Measurements from ENCODE around the gene NLRP1. TPM values are rescaled to one million over a fixed set of nuclear protein-coding genes. Genes with fewer than 3 reads are reported as not detected.

The NLRP1 gene
- total and polyA plus RNA-seq, 12 donors = 6.1 to 88.9 (median 28.5) TPM

DNA sequence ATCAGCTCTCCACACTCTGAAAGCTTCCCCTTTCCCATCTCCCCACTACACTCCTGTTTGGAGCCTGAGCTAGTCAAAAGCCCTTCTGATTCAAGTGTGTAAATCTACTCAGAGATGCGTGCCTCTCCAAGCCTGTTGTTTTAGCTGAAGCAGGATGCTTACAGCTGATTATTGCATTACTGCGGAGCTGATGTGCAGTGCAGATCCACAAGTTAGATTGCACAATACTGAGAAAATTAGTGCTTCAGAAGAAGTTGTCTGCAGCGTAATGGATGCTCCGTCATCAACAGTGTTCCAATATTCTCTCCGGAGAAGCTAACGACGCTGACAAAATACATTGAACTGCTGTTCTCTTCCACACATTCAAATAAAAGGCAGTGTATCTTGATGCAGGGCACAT, 44.8 kb upstream of the NLRP1 start:
- H3K4me1 ChIP-seq (replicated peaks in 1 of 2) = no peaks in the 10 kb centered on the region
- H3K4me3 ChIP-seq = no peak overlapping the region
- intact Hi-C loops (cut with DNase I) = no loop called here
- TF ChIP-seq, protein P1, sequence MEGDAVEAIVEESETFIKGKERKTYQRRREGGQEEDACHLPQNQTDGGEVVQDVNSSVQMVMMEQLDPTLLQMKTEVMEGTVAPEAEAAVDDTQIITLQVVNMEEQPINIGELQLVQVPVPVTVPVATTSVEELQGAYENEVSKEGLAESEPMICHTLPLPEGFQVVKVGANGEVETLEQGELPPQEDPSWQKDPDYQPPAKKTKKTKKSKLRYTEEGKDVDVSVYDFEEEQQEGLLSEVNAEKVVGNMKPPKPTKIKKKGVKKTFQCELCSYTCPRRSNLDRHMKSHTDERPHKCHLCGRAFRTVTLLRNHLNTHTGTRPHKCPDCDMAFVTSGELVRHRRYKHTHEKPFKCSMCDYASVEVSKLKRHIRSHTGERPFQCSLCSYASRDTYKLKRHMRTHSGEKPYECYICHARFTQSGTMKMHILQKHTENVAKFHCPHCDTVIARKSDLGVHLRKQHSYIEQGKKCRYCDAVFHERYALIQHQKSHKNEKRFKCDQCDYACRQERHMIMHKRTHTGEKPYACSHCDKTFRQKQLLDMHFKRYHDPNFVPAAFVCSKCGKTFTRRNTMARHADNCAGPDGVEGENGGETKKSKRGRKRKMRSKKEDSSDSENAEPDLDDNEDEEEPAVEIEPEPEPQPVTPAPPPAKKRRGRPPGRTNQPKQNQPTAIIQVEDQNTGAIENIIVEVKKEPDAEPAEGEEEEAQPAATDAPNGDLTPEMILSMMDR (IDR thresholded peaks at IDR 0.05) = no peak
- no peak for TF ChIP-seq POLR2A (IDR thresholded peaks at IDR 0.05)
- WGBS, 4 donors = 72 to 82% (median 77%) methylated on average over 7 of the region's 7 CpGs
- no peak overlapping the region for H3K27ac ChIP-seq
- no peak for DNase-seq
- no peaks in the 10 kb centered on the region for H3K36me3 ChIP-seq (replicated peaks in 1 of 2)
- H3K9me3 ChIP-seq (replicated peaks in 1 of 3) = no peaks in the 10 kb centered on the region
- H3K27me3 ChIP-seq = peaks cover 6% of the 10 kb centered on the region

DNA sequence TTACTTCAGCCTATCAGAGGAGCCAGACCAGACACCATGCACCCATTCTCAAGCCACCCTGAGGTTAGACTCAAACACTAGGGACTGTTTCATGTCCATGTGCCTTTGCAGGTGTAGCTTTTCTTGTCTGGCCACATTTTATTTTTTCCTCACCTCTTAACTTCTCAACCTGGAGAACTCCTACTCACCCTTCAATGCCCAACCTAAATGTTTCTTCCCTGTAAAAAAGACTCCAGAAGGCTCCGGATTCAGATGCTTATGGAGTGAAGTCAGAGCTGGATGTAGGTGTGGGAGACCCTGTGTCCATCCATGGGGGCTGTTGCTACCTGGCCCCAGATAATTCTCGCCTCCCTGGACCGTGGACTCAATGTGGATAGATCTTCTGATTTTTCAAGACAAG, 44.0 kb upstream of the NLRP1 start:
- intact Hi-C loops (cut with DNase I) = no loop called here
- 69 to 88% (median 80%) methylated on average over 3 of the region's 3 CpGs for WGBS, 4 donors
- Histone ChIP-seq H3K4me3 (no peak overlapping the region), H3K27ac (no peak overlapping the region), H3K9me3 (replicated peaks in 1 of 3) (no peaks in the 10 kb centered on the region), H3K36me3 (replicated peaks in 1 of 2) (no peaks in the 10 kb centered on the region), H3K4me1 (replicated peaks in 1 of 2) (no peaks in the 10 kb centered on the region), H3K27me3 (no peaks in the 10 kb centered on the region)
- no peak for TF ChIP-seq POLR2A (IDR thresholded peaks at IDR 0.05)
- TF ChIP-seq, protein P1 (IDR thresholded peaks at IDR 0.05) = no peak
- no peak for DNase-seq

GRCh38 chr17:5624211-5624610, 39.9 kb upstream of the NLRP1 start:
- H3K27me3 ChIP-seq = peaks cover 15% of the 10 kb centered on the region
- H3K4me3 ChIP-seq = no peak overlapping the region
- 47 to 57% (median 51%) methylated on average over 4 of the region's 4 CpGs for WGBS, 4 donors
- TF ChIP-seq, protein P1 (IDR thresholded peaks at IDR 0.05) = no peak
- no peak for TF ChIP-seq POLR2A (IDR thresholded peaks at IDR 0.05)
- H3K9me3 ChIP-seq (replicated peaks in 1 of 3) = no peaks in the 10 kb centered on the region
- no peaks in the 10 kb centered on the region for H3K36me3 ChIP-seq (replicated peaks in 1 of 2)
- DNase-seq = no peak
- intact Hi-C loops (cut with DNase I) = no loop called here
- H3K27ac ChIP-seq = no peak overlapping the region
- no peaks in the 10 kb centered on the region for H3K4me1 ChIP-seq (replicated peaks in 1 of 2)

GRCh38 chr17:5621729-5622128, 37.4 kb upstream of the NLRP1 start:
- H3K27ac ChIP-seq = no peak overlapping the region
- TF ChIP-seq POLR2A (IDR thresholded peaks at IDR 0.05) = no peak
- TF ChIP-seq, protein P1 (IDR thresholded peaks at IDR 0.05) = no peak
- peaks cover 21% of the 10 kb centered on the region for H3K27me3 ChIP-seq
- no peaks in the 10 kb centered on the region for H3K36me3 ChIP-seq (replicated peaks in 1 of 2)
- H3K4me1 ChIP-seq (replicated peaks in 1 of 2) = no peaks in the 10 kb centered on the region
- H3K9me3 ChIP-seq (replicated peaks in 1 of 3) = no peaks in the 10 kb centered on the region
- 43 to 78% (median 64%) methylated on average over 2 of the region's 2 CpGs for WGBS, 4 donors
- no peak for DNase-seq
- intact Hi-C loops (cut with DNase I) = no loop called here
- H3K4me3 ChIP-seq = no peak overlapping the region

All from adrenal gland (tissue), 12 donors.